HL-60/S4 treated with retinoic acid at 250 ng/mL for 4 days and 3 days (cell line): Measurements from ENCODE around the gene TRAPPC14.
"Not testable (repeated sequence)": the region's sequence is repeated elsewhere in the genome, so short reads cannot be mapped to it uniquely, and the experiment has no call there.

Experiments used
- in situ Hi-C: fragments of 300-500 bp; cut with MboI; formaldehyde crosslinking; loops from 2 replicates; pipeline ENCODE4 v1.7.0; 2022; ENCODE audit warnings: low sequenced_read_pairs

Gene TRAPPC14

GRCh38 chr7:100154651-100155491, 3.7 kb downstream of the TRAPPC14 start:
- in situ Hi-C loops = no loop called here

- in situ Hi-C loops = no loop called here
Observed at GRCh38 chr7:100153708-100154535, 4.6 kb downstream of the TRAPPC14 start.

GRCh38 chr7:100152937-100153666, 5.4 kb downstream of the TRAPPC14 start:
- in situ Hi-C loops = no loop called here

GRCh38 chr7:100152404-100152803, 6.1 kb downstream of the TRAPPC14 start:
- in situ Hi-C loops = no loop called here

GRCh38 chr7:100148559-100149328, 9.8 kb downstream of the TRAPPC14 start, which contains the start of gene LAMTOR4:
TSS of gene LAMTOR4 (plus strand) at chr7:100148918. CDS start at chr7:100148973, 55 bp downstream.
- in situ Hi-C loops = no loop called here

- in situ Hi-C loops = no loop called here
Observed at GRCh38 chr7:100148225-100148558, 10.3 kb downstream of the TRAPPC14 start.

GRCh38 chr7:100147278-100147677, 11.2 kb downstream of the TRAPPC14 start:
- in situ Hi-C loops = no loop called here

- in situ Hi-C loops = not testable (repeated sequence)
Observed at GRCh38 chr7:100146350-100146749, 12.2 kb downstream of the TRAPPC14 start.

GRCh38 chr7:100142461-100142860, 16.1 kb downstream of the TRAPPC14 start:
- in situ Hi-C loops = no loop called here

GRCh38 chr7:100141555-100141949, 17.0 kb downstream of the TRAPPC14 start:
- in situ Hi-C loops = no loop called here

- in situ Hi-C loops = no loop called here
Observed at GRCh38 chr7:100137851-100138760, 20.4 kb downstream of the TRAPPC14 start.

GRCh38 chr7:100132697-100133151, 25.8 kb downstream of the TRAPPC14 start:
- in situ Hi-C loops = no loop called here

GRCh38 chr7:100132126-100132525, 26.4 kb downstream of the TRAPPC14 start:
- in situ Hi-C loops = no loop called here

GRCh38 chr7:100130608-100131453, 27.7 kb downstream of the TRAPPC14 start:
- in situ Hi-C loops = no loop called here

GRCh38 chr7:100130220-100130607, 28.3 kb downstream of the TRAPPC14 start:
- in situ Hi-C loops = not testable (repeated sequence)

- in situ Hi-C loops = no loop called here
Observed at GRCh38 chr7:100128637-100128963, 29.9 kb downstream of the TRAPPC14 start.

- in situ Hi-C loops = no loop called here
Observed at GRCh38 chr7:100127866-100128636, 30.5 kb downstream of the TRAPPC14 start.
